HCT116 (cell line): ENCODE data around the gene OSBPL5. TPM values are rescaled to one million over a fixed set of nuclear protein-coding genes. Genes with fewer than 3 reads are reported as not detected.

Experiments
- ATAC-seq: fragments of 200-7000 bp; cut with Tn5 transposase; 2 replicates; pipeline ENCODE4 v1.9.1; 2020; ENCODE audit warnings: mild to moderate bottlenecking, moderate library complexity
- BruUV-seq: library from RNA; stranded (reverse); fragments of 400-500 nt; replicated peaks from 2 replicates; lab custom pipeline; 2021; lab: Mats Ljungman, UMichigan
- CTCF ChIA-PET: fragments of 300-600 bp; sonication (Branson Sonifier 250); formaldehyde crosslinking; loops from one replicate; lab custom pipeline; 2021; ENCODE audit warnings: antibody characterized with exemption; lab: Charles Lee
- POLR2A ChIA-PET: fragments of 300-600, 350-600 bp; sonication (Branson Sonifier 250); formaldehyde crosslinking; loops from one replicate; lab custom pipeline; 2021; ENCODE audit warnings: antibody characterized with exemption; lab: Charles Lee
- RAD21 ChIA-PET, 2 experiments: fragments of 300-600 bp; sonication (Branson Sonifier 250); formaldehyde crosslinking; loops; one replicate each; lab custom pipeline; 2023; ENCODE audit warnings: low total read pairs in 2 of 2; ENCODE audit not compliant: uncharacterized antibody in 2 of 2, unreplicated experiment in 2 of 2, low non-redundant PET in 1 of 2; lab: Charles Lee
- DNase-seq: peaks from one replicate; pipeline ENCODE4 v3.0.0-alpha.2; 2010; ENCODE audit warnings: low read depth, low spot score
- H2AFZ ChIP-seq: fragments of 200-600 bp; shearing (Covaris generic), sonication (generic); 2 replicates; pipeline ENCODE4 v1.6.1; 2017; ENCODE audit warnings: low read depth, mixed run types, mixed read lengths, antibody characterized with exemption, low read length; ENCODE audit not compliant: poor library complexity, severe bottlenecking
- H3K27ac ChIP-seq: 2 replicates; pipeline ENCODE4 v1.5.1; 2012; ENCODE audit warnings: low read depth, low read length
- H3K27me3 ChIP-seq: fragments of 200-600 bp; sonication (generic); 2 replicates; pipeline ENCODE4 v1.6.1; 2016; ENCODE audit warnings: mixed run types, low read length, mixed read lengths; ENCODE audit not compliant: insufficient read depth
- H3K36me3 ChIP-seq, 2 experiments: fragments of 200-500 bp in 1 of 2; fragments of 200-600 bp in 1 of 2; sonication (Bioruptor generic) in 1 of 2; sonication (generic) in 1 of 2; 2 replicates each; pipeline versions ENCODE4 v1.5.1 to v1.6.1; 2014 to 2016; ENCODE audit warnings: low read length in 2 of 2, inconsistent platforms in 1 of 2, mixed read lengths in 1 of 2, mixed run types in 1 of 2; ENCODE audit not compliant: insufficient read depth in 2 of 2, control insufficient read depth in 1 of 2
- H3K4me1 ChIP-seq, 2 experiments: fragments of 200-600 bp in 1 of 2; sonication (generic) in 1 of 2; 2 replicates each; pipeline versions ENCODE4 v1.5.1 to v1.6.1; 2012 to 2017; ENCODE audit warnings: low read length in 2 of 2, inconsistent platforms in 1 of 2, mild to moderate bottlenecking in 1 of 2, mixed read lengths in 1 of 2, mixed run types in 1 of 2, moderate library complexity in 1 of 2; ENCODE audit not compliant: insufficient read depth in 2 of 2, control insufficient read depth in 1 of 2
- H3K4me2 ChIP-seq: fragments of 200-600 bp; sonication (generic); 2 replicates; pipeline ENCODE4 v1.6.1; 2017; ENCODE audit warnings: mixed run types, low read length, mixed read lengths
- H3K4me3 ChIP-seq, 2 experiments: fragments of 200-600 bp in 1 of 2; sonication (generic) in 1 of 2; replicated peaks in 1 of 2; 2 replicates each; pipeline ENCODE4 v1.5.1; 2011 to 2016; ENCODE audit warnings: low read length in 2 of 2, control low read depth in 1 of 2, low read depth in 1 of 2, mild to moderate bottlenecking in 1 of 2, mixed read lengths in 1 of 2, mixed run types in 1 of 2
- H3K79me2 ChIP-seq: fragments of 200-600 bp; sonication (generic); 2 replicates; pipeline ENCODE4 v1.6.1; 2017; ENCODE audit warnings: mild to moderate bottlenecking, mixed run types, low read length, moderate library complexity, mixed read lengths; ENCODE audit not compliant: insufficient read depth
- H3K9ac ChIP-seq: fragments of 200-600 bp; sonication (generic); 2 replicates; pipeline ENCODE4 v1.6.1; 2016; ENCODE audit warnings: low read length, mixed read lengths
- H3K9me2 ChIP-seq: fragments of 200-600 bp; sonication (generic), shearing (Covaris generic); 2 replicates; pipeline ENCODE4 v1.6.1; 2017; ENCODE audit warnings: mixed run types, mild to moderate bottlenecking, moderate library complexity; ENCODE audit not compliant: insufficient read depth
- H3K9me3 ChIP-seq, 2 experiments: fragments of 200-500 bp in 1 of 2; fragments of 200-600 bp in 1 of 2; sonication (Bioruptor generic) in 1 of 2; sonication (generic) in 1 of 2; 2 replicates each; pipeline ENCODE4 v1.6.1; 2014 to 2017; ENCODE audit warnings: low read length in 2 of 2, mixed read lengths in 2 of 2, inconsistent platforms in 1 of 2, low read depth in 1 of 2, mild to moderate bottlenecking in 1 of 2, mixed run types in 1 of 2, moderate library complexity in 1 of 2; ENCODE audit not compliant: control insufficient read depth in 1 of 2, insufficient read depth in 1 of 2
- H4K20me1 ChIP-seq: fragments of 200-600 bp; sonication (generic), shearing (Covaris generic); 2 replicates; pipeline ENCODE4 v1.6.1; 2017; ENCODE audit warnings: mixed run types, mild to moderate bottlenecking, moderate library complexity; ENCODE audit not compliant: insufficient read depth
- CBX3 ChIP-seq: IDR thresholded peaks from 2 replicates; pipeline ENCODE4 v1.6.1; 2012; ENCODE audit warnings: low read depth
- CEBPB ChIP-seq: IDR thresholded peaks from 2 replicates; pipeline ENCODE4 v1.6.1; 2012; ENCODE audit warnings: low read depth
- CTCF ChIP-seq, 3 experiments: fragments of 200-600 bp in 1 of 3; sonication (generic) in 1 of 3; IDR thresholded peaks in 2 of 3; conservative IDR thresholded peaks in 1 of 3; 2 replicates each; pipeline ENCODE4 v1.5.1; 2012 to 2017; ENCODE audit warnings: low read depth in 2 of 3, low read length in 2 of 3, antibody characterized with exemption in 1 of 3, borderline replicate concordance in 1 of 3, control low read depth in 1 of 3, mild to moderate bottlenecking in 1 of 3, mixed read lengths in 1 of 3, mixed run types in 1 of 3, moderate library complexity in 1 of 3; ENCODE audit not compliant: insufficient read depth in 1 of 3
- ELF1 ChIP-seq: IDR thresholded peaks from 2 replicates; pipeline ENCODE4 v1.6.1; 2012; ENCODE audit warnings: low read depth, borderline replicate concordance
- JUND ChIP-seq: IDR thresholded peaks from 2 replicates; pipeline ENCODE4 v1.6.1; 2012
- RAD21 ChIP-seq: IDR thresholded peaks from 2 replicates; pipeline ENCODE4 v1.6.1; 2012; ENCODE audit warnings: low read depth, mild to moderate bottlenecking
- SIN3A ChIP-seq: IDR thresholded peaks from 2 replicates; pipeline ENCODE4 v1.6.1; 2012; ENCODE audit warnings: low read depth
- SRF ChIP-seq: IDR thresholded peaks from 2 replicates; pipeline ENCODE4 v1.6.1; 2012; ENCODE audit warnings: low read depth
- TCF7L2 ChIP-seq: IDR thresholded peaks from 2 replicates; pipeline ENCODE4 v1.7.0; 2011; ENCODE audit warnings: borderline replicate concordance, inconsistent platforms; ENCODE audit not compliant: insufficient read depth, insufficient read length; ENCODE audit errors: extremely low read depth
- intact Hi-C: fragments of 100-400 bp; cut with micrococcal nuclease; formaldehyde crosslinking; loops from 2 replicates; pipeline ENCODE4 v1.10.0; 2022
- total RNA-seq: library from RNA; stranded (reverse); gene quantifications from one replicate; pipeline ENCODE4 v1.2.1, GENCODE V29; 2021; ENCODE audit not compliant: unreplicated experiment
- TF ChIP-seq, protein P1 (sequence below): IDR thresholded peaks from 2 replicates; pipeline ENCODE4 v1.6.1; 2012
- TF ChIP-seq, protein P2 (sequence below): IDR thresholded peaks from 2 replicates; pipeline ENCODE4 v1.6.1; 2012
- TF ChIP-seq, protein P3 (sequence below): IDR thresholded peaks from 2 replicates; pipeline ENCODE4 v1.6.1; 2012; ENCODE audit warnings: low read depth

The OSBPL5 gene
- total RNA-seq, 1 experiment from 2014 or later = 44.2 TPM

DNA sequence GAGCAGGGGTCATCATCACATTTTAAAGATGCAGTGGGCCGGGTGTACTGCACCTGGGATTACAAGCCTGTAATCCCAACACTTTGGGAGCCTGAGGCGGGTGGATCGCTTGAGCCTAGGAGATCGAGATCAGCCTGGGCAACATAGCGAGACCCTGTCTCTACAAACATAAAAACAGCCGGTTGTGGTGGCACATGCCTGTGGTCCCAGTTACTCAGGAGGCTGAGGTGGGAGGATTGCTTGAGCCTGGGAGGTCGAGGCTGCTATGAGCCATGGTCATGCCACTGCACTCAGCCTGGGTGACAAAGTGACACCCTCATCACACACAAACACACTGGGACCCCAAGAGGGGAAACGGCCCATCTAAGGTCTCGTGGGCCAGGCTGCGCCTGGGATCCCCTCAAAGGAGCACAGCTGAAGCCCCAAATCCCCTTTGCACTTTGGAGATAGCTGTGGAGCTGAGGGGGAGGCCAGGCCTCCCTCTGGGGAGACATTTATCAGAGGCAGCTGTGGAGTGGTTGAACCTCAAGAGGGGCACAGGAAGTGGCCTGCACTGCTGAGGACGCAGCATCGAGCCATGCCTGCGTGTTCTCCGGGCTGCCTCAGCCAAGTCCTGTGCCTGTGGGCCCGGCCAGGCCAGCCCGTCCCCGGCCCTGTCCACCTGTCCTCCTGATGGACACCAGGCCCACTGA, 27.5 kb downstream of the OSBPL5 start:
- no peaks in the 10 kb centered on the region for H3K36me3 ChIP-seq
- H3K4me2 ChIP-seq = no peak overlapping the region
- no peak overlapping the region for H3K27ac ChIP-seq
- POLR2A ChIA-PET = no interaction called here
- CTCF ChIA-PET = no interaction called here
- intact Hi-C loops = no loop called here
- 0 out of 4 replicates have a peak, but pooled peaks cover 0 to 2% of the 10 kb centered on the region in 2 experiments for H3K4me1 ChIP-seq
- H3K9me2 ChIP-seq = no peaks in the 10 kb centered on the region
- H3K9ac ChIP-seq = no peak overlapping the region
- H4K20me1 ChIP-seq = no peaks in the 10 kb centered on the region
- no peak for TF ChIP-seq ELF1
- TF ChIP-seq JUND = no peak
- no peak for TF ChIP-seq CTCF (IDR thresholded peaks at IDR 0.05 in 2 of 3, conservative IDR thresholded peaks at IDR 0.05 in 1 of 3; ENCODE audit: borderline replicate concordance in 1 of 3, insufficient read depth in 1 of 3, low read depth in 2 of 3, low read length in 2 of 3)
- TF ChIP-seq TCF7L2 = no peak
- no peak for TF ChIP-seq SIN3A
- TF ChIP-seq, protein P1, sequence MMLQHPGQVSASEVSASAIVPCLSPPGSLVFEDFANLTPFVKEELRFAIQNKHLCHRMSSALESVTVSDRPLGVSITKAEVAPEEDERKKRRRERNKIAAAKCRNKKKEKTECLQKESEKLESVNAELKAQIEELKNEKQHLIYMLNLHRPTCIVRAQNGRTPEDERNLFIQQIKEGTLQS = no peak
- TF ChIP-seq, protein P2, sequence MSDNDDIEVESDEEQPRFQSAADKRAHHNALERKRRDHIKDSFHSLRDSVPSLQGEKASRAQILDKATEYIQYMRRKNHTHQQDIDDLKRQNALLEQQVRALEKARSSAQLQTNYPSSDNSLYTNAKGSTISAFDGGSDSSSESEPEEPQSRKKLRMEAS = no peak
- no peak for TF ChIP-seq SRF
- no peak for TF ChIP-seq CEBPB
- TF ChIP-seq CBX3 = no peak
- no peak for TF ChIP-seq RAD21
- TF ChIP-seq, protein P3, sequence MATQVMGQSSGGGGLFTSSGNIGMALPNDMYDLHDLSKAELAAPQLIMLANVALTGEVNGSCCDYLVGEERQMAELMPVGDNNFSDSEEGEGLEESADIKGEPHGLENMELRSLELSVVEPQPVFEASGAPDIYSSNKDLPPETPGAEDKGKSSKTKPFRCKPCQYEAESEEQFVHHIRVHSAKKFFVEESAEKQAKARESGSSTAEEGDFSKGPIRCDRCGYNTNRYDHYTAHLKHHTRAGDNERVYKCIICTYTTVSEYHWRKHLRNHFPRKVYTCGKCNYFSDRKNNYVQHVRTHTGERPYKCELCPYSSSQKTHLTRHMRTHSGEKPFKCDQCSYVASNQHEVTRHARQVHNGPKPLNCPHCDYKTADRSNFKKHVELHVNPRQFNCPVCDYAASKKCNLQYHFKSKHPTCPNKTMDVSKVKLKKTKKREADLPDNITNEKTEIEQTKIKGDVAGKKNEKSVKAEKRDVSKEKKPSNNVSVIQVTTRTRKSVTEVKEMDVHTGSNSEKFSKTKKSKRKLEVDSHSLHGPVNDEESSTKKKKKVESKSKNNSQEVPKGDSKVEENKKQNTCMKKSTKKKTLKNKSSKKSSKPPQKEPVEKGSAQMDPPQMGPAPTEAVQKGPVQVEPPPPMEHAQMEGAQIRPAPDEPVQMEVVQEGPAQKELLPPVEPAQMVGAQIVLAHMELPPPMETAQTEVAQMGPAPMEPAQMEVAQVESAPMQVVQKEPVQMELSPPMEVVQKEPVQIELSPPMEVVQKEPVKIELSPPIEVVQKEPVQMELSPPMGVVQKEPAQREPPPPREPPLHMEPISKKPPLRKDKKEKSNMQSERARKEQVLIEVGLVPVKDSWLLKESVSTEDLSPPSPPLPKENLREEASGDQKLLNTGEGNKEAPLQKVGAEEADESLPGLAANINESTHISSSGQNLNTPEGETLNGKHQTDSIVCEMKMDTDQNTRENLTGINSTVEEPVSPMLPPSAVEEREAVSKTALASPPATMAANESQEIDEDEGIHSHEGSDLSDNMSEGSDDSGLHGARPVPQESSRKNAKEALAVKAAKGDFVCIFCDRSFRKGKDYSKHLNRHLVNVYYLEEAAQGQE = no peak
- H2AFZ ChIP-seq = no peak overlapping the region
- no peak for DNase-seq
- H3K27me3 ChIP-seq = no peaks in the 10 kb centered on the region
- BruUV-seq = no TSS peak
- RAD21 ChIA-PET = no interaction called here
- H3K4me3 ChIP-seq = no peak overlapping the region
- no peak for ATAC-seq
- H3K9me3 ChIP-seq = no peaks in the 10 kb centered on the region
- 0 out of 2 replicates have a peak, but pooled peaks cover 3% of the 10 kb centered on the region for H3K79me2 ChIP-seq
